Thyroid gland (tissue), 4 donors: ENCODE results near the gene ZNF302. TPM values are rescaled to one million over a fixed set of nuclear protein-coding genes. Genes with fewer than 3 reads are reported as not detected.

ENCODE experiments used
- DNase-seq, 2 donors: peaks; one replicate each; pipeline ENCODE4 v3.0.0-alpha.2; 2019
- H3K27ac ChIP-seq, 3 donors: fragments of 200-600 bp; sonication (generic); 1 replicate in 2 of 3; 2 replicates in 1 of 3; pipeline ENCODE4 v1.5.1; 2016 to 2019; ENCODE audit warnings: mild to moderate bottlenecking in 1 of 3, moderate library complexity in 1 of 3
- H3K27me3 ChIP-seq: fragments of 200-600 bp; sonication (generic); one replicate; pipeline ENCODE4 v1.5.1; 2019
- H3K36me3 ChIP-seq, 2 donors: fragments of 200-600 bp; sonication (generic); one replicate each; pipeline ENCODE4 v1.5.1; 2016 to 2019
- H3K4me1 ChIP-seq, 2 donors: fragments of 200-600 bp; sonication (generic); one replicate each; pipeline ENCODE4 v1.5.1; 2017 to 2019
- H3K4me3 ChIP-seq, 3 donors: fragments of 200-600 bp; sonication (generic); replicated peaks in 1 of 3; 1 replicate in 2 of 3; 2 replicates in 1 of 3; pipeline ENCODE4 v1.5.1; 2016; ENCODE audit warnings: mild to moderate bottlenecking in 1 of 3
- H3K9me3 ChIP-seq: fragments of 200-600 bp; sonication (generic); one replicate; pipeline ENCODE4 v1.5.1; 2017
- POLR2A ChIP-seq, 2 donors: fragments of 450-650 bp; IDR thresholded peaks; one replicate each; pipeline ENCODE4 v1.6.1; 2017; ENCODE audit warnings: antibody characterized with exemption in 2 of 2, mild to moderate bottlenecking in 2 of 2, moderate library complexity in 1 of 2
- WGBS, 2 donors: methylation state at CpG; one replicate each; pipeline ENCODE4 v1.1.5; 2017; 5-methylcytosine and 5-hydroxymethylcytosine counted together
- intact Hi-C: fragments of 100-400 bp; cut with DNase I; formaldehyde crosslinking; loops from one replicate; pipeline ENCODE4 v1.15.1; 2023
- total RNA-seq, 4 donors: library from RNA; depleted of rRNA; stranded (reverse); fragments of >200 nt; gene quantifications; one replicate each; pipeline ENCODE4 v1.2.3, GENCODE V29; 2016
- TF ChIP-seq, protein P1 (sequence below), 6 experiments: fragments of 200-600 bp in 3 of 6; fragments of 450-650 bp in 3 of 6; sonication (generic) in 3 of 6; IDR thresholded peaks; one replicate each; pipeline ENCODE4 v1.5.1; 2016 to 2019; ENCODE audit warnings: antibody characterized with exemption in 6 of 6, mild to moderate bottlenecking in 2 of 6, inconsistent platforms in 1 of 6, moderate library complexity in 1 of 6

Gene ZNF302
- total RNA-seq, 4 donors from 2014 or later = 33.5 to 60.8 (median 47.9) TPM

DNA sequence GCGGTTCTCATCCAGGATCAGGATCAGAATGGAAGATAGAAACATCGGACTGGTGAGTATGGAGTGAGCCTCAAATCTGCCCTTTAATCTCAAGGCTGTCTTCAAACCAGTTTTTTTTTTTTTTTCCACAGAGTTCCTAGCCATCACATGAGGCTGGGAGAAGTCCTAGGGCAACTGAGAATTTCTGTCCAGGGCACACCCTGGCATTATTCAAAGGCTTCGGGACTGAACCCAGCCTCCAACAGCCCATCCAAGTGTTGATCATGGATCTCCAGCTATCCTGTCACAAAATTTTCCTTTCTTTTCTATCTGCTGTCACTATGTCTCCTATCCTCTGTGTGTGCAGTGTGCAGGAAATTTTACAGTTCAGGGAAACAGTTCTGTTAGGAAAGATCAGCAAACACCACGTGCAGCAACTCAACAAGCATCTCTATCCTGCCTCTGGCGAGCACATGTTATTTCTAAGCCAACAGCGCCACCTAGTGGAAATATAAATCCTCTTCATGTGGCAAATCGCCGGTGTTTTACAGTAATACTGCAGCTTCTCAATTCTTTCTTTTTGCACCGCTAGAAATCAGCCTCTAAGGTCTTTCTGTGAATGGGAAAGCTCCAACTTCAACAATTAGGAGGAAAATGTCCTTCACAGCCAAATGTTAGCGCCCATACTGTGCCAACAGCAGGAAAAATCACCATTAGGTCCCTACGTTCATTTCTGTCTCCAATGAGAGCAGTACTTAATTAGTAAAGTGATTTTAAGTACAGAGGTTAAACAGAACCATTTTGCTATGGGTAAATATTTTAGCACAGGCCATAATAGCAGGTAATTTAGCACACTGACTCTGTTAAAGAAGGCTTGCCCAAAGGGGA, 35.1 kb downstream of the ZNF302 start:
- no peaks in the 10 kb centered on the region for H3K36me3 ChIP-seq
- no peaks in the 10 kb centered on the region for H3K9me3 ChIP-seq
- no peaks in the 10 kb centered on the region for H3K4me1 ChIP-seq
- no peaks in the 10 kb centered on the region for H3K27me3 ChIP-seq
- intact Hi-C loops = loop anchor here (5.0 to 10.0 kb wide), 2 partner anchors 75 to 208 kb away; no protein-coding TSS in a partner anchor
- WGBS, 2 donors = 36 to 41% methylated on average over 11 of the region's 11 CpGs
- H3K4me3 ChIP-seq = no peak overlapping the region
- H3K27ac ChIP-seq = no peak overlapping the region
- peak; percentile 34 to 37 for DNase-seq
- TF ChIP-seq, protein P1, sequence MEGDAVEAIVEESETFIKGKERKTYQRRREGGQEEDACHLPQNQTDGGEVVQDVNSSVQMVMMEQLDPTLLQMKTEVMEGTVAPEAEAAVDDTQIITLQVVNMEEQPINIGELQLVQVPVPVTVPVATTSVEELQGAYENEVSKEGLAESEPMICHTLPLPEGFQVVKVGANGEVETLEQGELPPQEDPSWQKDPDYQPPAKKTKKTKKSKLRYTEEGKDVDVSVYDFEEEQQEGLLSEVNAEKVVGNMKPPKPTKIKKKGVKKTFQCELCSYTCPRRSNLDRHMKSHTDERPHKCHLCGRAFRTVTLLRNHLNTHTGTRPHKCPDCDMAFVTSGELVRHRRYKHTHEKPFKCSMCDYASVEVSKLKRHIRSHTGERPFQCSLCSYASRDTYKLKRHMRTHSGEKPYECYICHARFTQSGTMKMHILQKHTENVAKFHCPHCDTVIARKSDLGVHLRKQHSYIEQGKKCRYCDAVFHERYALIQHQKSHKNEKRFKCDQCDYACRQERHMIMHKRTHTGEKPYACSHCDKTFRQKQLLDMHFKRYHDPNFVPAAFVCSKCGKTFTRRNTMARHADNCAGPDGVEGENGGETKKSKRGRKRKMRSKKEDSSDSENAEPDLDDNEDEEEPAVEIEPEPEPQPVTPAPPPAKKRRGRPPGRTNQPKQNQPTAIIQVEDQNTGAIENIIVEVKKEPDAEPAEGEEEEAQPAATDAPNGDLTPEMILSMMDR (IDR thresholded peaks at IDR 0.05) = peak; percentile 61 to 88 (median 74)
- TF ChIP-seq POLR2A (IDR thresholded peaks at IDR 0.05) = no peak

DNA sequence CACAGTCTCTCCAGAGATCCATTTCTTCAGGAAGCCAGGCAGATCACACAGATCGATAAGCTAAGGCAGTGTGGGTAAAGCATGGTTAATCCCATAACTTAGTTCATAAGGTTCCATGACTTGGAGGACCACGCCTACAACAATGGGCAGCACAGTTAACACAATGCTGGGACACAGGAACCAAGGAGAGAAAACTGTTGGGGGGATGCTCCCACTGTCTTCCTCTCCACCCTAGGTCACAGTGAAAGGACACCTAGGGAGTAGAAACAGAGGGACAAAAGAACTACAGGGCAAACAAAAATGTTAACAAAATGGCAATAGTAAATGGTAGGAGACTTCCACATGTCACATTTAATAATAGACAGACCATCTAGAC, 35.8 kb downstream of the ZNF302 start:
- Histone ChIP-seq H3K4me3 (no peak overlapping the region), H3K36me3 (no peaks in the 10 kb centered on the region), H3K27ac (no peak overlapping the region), H3K27me3 (no peaks in the 10 kb centered on the region), H3K9me3 (no peaks in the 10 kb centered on the region), H3K4me1 (no peaks in the 10 kb centered on the region)
- WGBS, 2 donors = 77 to 88% methylated on average over 2 of the region's 2 CpGs
- TF ChIP-seq POLR2A (IDR thresholded peaks at IDR 0.05) = no peak
- TF ChIP-seq, protein P1 (IDR thresholded peaks at IDR 0.05) = no peak
- DNase-seq = no peak
- intact Hi-C loops = loop anchor here (5.0 to 10.0 kb wide), 2 partner anchors 76 to 208 kb away; no protein-coding TSS in a partner anchor

DNA sequence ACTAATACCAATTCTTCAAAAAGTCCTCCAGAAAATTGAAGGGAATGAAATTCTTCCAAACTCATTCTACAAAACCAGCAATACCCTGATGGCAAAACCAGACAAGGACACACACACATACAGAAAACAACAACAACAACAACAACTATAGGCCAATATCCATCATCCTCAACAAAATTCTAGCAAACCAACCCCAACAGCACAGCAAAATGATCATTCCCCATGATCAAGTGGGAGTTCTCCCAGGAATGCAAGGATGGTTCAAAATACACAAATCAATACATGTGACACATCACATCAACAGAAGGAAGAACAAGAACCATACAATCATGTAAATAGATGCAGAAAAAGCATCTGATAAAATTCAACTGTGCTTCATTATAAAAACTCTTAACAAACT, 37.9 kb downstream of the ZNF302 start:
- intact Hi-C loops = loop anchor here (10.0 kb wide), 1 partner anchor 211 kb away; no protein-coding TSS in a partner anchor

DNA sequence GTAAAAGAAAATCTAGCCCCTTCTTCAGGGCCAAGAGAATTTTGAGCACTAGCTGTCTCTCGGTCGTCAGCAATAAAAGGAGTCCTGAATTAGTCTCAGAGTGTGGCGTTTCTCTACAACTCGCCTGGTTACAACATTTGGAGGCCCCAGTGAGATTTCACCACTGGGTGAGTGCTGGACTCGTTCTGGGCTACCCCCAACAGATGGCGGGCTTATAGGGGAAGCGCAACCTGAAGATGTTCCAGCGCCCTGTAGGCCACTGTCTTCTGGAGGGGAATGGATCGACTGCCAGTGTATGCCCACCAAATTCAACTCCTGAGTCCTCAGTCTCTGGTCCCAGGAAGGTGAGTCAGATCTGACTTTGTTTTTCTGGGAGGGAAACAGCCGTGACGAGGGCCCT, 44.9 kb downstream of the ZNF302 start:
- Histone ChIP-seq H3K4me3 (no peak overlapping the region), H3K27ac (no peak overlapping the region), H3K4me1 (no peaks in the 10 kb centered on the region), H3K27me3 (no peaks in the 10 kb centered on the region), H3K36me3 (no peaks in the 10 kb centered on the region), H3K9me3 (no peaks in the 10 kb centered on the region)
- intact Hi-C loops = no loop called here
- no peak for DNase-seq
- TF ChIP-seq POLR2A (IDR thresholded peaks at IDR 0.05) = no peak
- TF ChIP-seq, protein P1 (IDR thresholded peaks at IDR 0.05) = no peak
- 61 to 71% methylated on average over 10 to 11 of the region's 11 CpGs for WGBS, 2 donors

More for the DNA sequence above, 37.9 kb downstream of the ZNF302 start:
- no peaks in the 10 kb centered on the region for H3K4me1 ChIP-seq
- H3K36me3 ChIP-seq = no peaks in the 10 kb centered on the region
- TF ChIP-seq POLR2A (IDR thresholded peaks at IDR 0.05) = no peak
- TF ChIP-seq, protein P1 (IDR thresholded peaks at IDR 0.05) = no peak
- H3K4me3 ChIP-seq = no peak overlapping the region
- no peak overlapping the region for H3K27ac ChIP-seq
- no peak for DNase-seq
- no peaks in the 10 kb centered on the region for H3K27me3 ChIP-seq
- no peaks in the 10 kb centered on the region for H3K9me3 ChIP-seq

DNA sequence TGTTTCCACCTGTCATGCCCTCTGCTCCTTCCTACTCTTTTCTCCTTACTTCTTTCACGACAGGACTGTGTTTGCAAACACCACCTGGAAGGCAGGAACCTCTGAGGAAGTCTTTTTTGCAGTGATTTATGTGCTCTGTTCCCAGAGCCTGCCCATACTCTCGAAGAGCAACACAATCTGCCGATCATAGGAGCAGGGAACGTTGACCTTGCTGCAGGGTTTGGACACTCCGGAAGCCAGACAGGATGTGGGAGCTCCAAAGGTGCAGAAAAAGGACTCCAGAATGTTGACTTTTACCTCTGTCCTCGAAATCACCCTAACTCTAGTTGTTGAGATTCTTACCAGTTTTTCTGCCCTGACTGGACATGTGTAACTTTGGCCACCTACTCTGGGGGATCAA, 47.9 kb downstream of the ZNF302 start:
- Histone ChIP-seq H3K27ac (no peak overlapping the region), H3K4me1 (no peaks in the 10 kb centered on the region), H3K4me3 (no peak overlapping the region), H3K36me3 (no peaks in the 10 kb centered on the region), H3K9me3 (no peaks in the 10 kb centered on the region), H3K27me3 (no peaks in the 10 kb centered on the region)
- intact Hi-C loops = no loop called here
- no peak for TF ChIP-seq POLR2A (IDR thresholded peaks at IDR 0.05)
- TF ChIP-seq, protein P1 (IDR thresholded peaks at IDR 0.05) = no peak
- WGBS, 2 donors = 54 to 67% methylated on average over 6 of the region's 6 CpGs
- DNase-seq = no peak
